Transverse colon (tissue), 3 donors: ENCODE results near the gene SPG7.

Source experiments
- POLR2A ChIP-seq: fragments of 450-650 bp; IDR thresholded peaks from one replicate; pipeline ENCODE4 v1.6.1; 2016; ENCODE audit warnings: antibody characterized with exemption, mild to moderate bottlenecking, moderate library complexity
- TF ChIP-seq, protein P1 (sequence below), 5 experiments: fragments of 200-600 bp in 3 of 5; fragments of 450-650 bp in 2 of 5; sonication (generic) in 3 of 5; IDR thresholded peaks; 1 replicate in 2 of 5; 2 replicates in 3 of 5; pipeline ENCODE4 v1.5.1; 2016 to 2017; ENCODE audit warnings: antibody characterized with exemption in 5 of 5, inconsistent platforms in 3 of 5, mild to moderate bottlenecking in 2 of 5, moderate library complexity in 1 of 5

DNA sequence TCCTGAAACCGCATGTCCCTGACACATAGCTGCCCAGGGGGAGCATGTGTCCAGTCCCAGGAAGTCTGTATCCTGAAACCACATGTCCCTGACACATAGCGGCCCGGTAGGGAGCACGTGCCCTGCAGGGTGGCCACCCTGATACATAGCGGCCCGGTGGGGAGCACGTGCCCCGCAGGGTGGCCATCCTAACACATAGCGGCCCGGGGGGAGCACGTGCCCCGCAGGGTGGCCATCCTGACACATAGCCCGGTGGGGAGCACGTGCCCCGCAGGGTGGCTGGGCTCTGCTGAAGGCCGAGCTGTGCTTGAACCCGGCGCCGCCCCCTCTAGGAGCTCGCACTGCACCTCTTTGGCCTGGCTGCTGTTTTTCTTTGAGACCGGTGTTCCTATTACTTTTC lies 33.6 kb downstream of the SPG7 start:
- TF ChIP-seq, protein P1, sequence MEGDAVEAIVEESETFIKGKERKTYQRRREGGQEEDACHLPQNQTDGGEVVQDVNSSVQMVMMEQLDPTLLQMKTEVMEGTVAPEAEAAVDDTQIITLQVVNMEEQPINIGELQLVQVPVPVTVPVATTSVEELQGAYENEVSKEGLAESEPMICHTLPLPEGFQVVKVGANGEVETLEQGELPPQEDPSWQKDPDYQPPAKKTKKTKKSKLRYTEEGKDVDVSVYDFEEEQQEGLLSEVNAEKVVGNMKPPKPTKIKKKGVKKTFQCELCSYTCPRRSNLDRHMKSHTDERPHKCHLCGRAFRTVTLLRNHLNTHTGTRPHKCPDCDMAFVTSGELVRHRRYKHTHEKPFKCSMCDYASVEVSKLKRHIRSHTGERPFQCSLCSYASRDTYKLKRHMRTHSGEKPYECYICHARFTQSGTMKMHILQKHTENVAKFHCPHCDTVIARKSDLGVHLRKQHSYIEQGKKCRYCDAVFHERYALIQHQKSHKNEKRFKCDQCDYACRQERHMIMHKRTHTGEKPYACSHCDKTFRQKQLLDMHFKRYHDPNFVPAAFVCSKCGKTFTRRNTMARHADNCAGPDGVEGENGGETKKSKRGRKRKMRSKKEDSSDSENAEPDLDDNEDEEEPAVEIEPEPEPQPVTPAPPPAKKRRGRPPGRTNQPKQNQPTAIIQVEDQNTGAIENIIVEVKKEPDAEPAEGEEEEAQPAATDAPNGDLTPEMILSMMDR (IDR thresholded peaks at IDR 0.05), result no peak
- TF ChIP-seq POLR2A, result no peak
